A549 (cell line): Measurements from ENCODE around the gene ACBD6.

Experiments
- EHMT2 ChIP-seq: fragments of 200-600 bp; sonication (generic); IDR thresholded peaks from 2 replicates; pipeline ENCODE4 v1.6.1; 2016; ENCODE audit warnings: antibody characterized with exemption, low read depth, mild to moderate bottlenecking, moderate library complexity
- NFE2L2 ChIP-seq: fragments of 150-350 bp; conservative IDR thresholded peaks from 2 replicates; pipeline ENCODE4 v1.6.1; 2014; ENCODE audit warnings: low read length
- POLR2A ChIP-seq: IDR thresholded peaks from 2 replicates; pipeline ENCODE4 v1.6.1; 2012; ENCODE audit warnings: mild to moderate bottlenecking, low read length
- RCOR1 ChIP-seq: fragments of 150-350 bp; IDR thresholded peaks from 2 replicates; pipeline ENCODE4 v1.6.1; 2014; ENCODE audit warnings: antibody characterized with exemption, low read length, low read depth
- TF ChIP-seq, protein P1 (sequence below): fragments of >200 bp; sonication (Bioruptor Twin); formaldehyde crosslinking; IDR thresholded peaks from 3 replicates; pipeline ENCODE4 v1.5.1; 2016
- TF ChIP-seq, protein P2 (sequence below): fragments of 450-650 bp; IDR thresholded peaks from 2 replicates; pipeline ENCODE4 v1.6.1; 2014; ENCODE audit warnings: antibody characterized with exemption
- TF ChIP-seq, protein P3 (sequence below): fragments of 200-600 bp; sonication (generic); IDR thresholded peaks from 2 replicates; pipeline ENCODE4 v1.6.1; 2016; ENCODE audit warnings: antibody characterized with exemption, mild to moderate bottlenecking, moderate library complexity

DNA sequence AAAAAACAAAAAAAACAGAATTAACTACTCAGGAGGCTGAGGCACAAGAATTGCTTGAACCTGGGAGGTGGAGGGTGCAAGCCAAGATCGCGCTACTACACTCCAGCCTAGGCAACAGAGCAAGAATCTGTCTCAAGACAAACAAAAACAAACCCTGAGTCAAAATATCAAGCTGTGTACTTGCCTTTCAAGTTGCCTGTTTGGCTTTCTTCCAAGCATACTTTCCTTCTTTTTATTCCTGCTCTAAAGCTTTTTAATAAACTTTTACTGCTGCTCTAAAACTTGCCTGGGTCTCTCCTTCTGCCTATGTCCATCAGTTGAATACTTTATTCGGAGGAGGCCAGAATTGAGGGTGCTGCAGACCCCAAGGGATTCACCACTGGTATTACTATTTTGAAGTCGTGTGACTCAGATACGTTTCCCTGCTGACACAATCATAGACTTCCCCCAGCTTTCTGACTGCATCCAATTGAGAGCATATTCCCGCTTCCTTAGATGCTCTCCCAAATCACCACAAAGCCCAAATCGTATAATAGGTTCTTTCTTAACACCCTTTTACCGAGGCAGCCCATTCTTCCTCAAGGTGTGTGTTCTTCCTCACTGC is 3.5 kb upstream of the ACBD6 start:
- TF ChIP-seq POLR2A (no peak), RCOR1 (no peak), NFE2L2 (no peak), EHMT2 (no peak)
- TF ChIP-seq, protein P1, sequence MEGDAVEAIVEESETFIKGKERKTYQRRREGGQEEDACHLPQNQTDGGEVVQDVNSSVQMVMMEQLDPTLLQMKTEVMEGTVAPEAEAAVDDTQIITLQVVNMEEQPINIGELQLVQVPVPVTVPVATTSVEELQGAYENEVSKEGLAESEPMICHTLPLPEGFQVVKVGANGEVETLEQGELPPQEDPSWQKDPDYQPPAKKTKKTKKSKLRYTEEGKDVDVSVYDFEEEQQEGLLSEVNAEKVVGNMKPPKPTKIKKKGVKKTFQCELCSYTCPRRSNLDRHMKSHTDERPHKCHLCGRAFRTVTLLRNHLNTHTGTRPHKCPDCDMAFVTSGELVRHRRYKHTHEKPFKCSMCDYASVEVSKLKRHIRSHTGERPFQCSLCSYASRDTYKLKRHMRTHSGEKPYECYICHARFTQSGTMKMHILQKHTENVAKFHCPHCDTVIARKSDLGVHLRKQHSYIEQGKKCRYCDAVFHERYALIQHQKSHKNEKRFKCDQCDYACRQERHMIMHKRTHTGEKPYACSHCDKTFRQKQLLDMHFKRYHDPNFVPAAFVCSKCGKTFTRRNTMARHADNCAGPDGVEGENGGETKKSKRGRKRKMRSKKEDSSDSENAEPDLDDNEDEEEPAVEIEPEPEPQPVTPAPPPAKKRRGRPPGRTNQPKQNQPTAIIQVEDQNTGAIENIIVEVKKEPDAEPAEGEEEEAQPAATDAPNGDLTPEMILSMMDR, result no peak
- TF ChIP-seq, protein P2, sequence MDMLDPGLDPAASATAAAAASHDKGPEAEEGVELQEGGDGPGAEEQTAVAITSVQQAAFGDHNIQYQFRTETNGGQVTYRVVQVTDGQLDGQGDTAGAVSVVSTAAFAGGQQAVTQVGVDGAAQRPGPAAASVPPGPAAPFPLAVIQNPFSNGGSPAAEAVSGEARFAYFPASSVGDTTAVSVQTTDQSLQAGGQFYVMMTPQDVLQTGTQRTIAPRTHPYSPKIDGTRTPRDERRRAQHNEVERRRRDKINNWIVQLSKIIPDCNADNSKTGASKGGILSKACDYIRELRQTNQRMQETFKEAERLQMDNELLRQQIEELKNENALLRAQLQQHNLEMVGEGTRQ, result no peak
- TF ChIP-seq, protein P3, sequence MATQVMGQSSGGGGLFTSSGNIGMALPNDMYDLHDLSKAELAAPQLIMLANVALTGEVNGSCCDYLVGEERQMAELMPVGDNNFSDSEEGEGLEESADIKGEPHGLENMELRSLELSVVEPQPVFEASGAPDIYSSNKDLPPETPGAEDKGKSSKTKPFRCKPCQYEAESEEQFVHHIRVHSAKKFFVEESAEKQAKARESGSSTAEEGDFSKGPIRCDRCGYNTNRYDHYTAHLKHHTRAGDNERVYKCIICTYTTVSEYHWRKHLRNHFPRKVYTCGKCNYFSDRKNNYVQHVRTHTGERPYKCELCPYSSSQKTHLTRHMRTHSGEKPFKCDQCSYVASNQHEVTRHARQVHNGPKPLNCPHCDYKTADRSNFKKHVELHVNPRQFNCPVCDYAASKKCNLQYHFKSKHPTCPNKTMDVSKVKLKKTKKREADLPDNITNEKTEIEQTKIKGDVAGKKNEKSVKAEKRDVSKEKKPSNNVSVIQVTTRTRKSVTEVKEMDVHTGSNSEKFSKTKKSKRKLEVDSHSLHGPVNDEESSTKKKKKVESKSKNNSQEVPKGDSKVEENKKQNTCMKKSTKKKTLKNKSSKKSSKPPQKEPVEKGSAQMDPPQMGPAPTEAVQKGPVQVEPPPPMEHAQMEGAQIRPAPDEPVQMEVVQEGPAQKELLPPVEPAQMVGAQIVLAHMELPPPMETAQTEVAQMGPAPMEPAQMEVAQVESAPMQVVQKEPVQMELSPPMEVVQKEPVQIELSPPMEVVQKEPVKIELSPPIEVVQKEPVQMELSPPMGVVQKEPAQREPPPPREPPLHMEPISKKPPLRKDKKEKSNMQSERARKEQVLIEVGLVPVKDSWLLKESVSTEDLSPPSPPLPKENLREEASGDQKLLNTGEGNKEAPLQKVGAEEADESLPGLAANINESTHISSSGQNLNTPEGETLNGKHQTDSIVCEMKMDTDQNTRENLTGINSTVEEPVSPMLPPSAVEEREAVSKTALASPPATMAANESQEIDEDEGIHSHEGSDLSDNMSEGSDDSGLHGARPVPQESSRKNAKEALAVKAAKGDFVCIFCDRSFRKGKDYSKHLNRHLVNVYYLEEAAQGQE, result no peak
